CD4-positive, alpha-beta T cell treated with Interferon alpha-2 for 1 hour (primary cell): ENCODE measurements around the gene SHANK1.
A peak's percentile ranks its signal among the peaks of the same experiment; 100 is the strongest.

Experiments used
- DNase-seq, 2 donors: peaks; one replicate each; pipeline ENCODE4 v3.0.0-alpha.2; 2020 to 2022

SHANK1 gene

GRCh38 chr19:50728084-50728737, 8.6 kb upstream of the SHANK1 start:
- DNase-seq: peak; percentile 66 to 88

GRCh38 chr19:50725911-50726230, 6.3 kb upstream of the SHANK1 start:
- no peak for DNase-seq

GRCh38 chr19:50725218-50725910, 5.8 kb upstream of the SHANK1 start:
- no peak for DNase-seq

DNA sequence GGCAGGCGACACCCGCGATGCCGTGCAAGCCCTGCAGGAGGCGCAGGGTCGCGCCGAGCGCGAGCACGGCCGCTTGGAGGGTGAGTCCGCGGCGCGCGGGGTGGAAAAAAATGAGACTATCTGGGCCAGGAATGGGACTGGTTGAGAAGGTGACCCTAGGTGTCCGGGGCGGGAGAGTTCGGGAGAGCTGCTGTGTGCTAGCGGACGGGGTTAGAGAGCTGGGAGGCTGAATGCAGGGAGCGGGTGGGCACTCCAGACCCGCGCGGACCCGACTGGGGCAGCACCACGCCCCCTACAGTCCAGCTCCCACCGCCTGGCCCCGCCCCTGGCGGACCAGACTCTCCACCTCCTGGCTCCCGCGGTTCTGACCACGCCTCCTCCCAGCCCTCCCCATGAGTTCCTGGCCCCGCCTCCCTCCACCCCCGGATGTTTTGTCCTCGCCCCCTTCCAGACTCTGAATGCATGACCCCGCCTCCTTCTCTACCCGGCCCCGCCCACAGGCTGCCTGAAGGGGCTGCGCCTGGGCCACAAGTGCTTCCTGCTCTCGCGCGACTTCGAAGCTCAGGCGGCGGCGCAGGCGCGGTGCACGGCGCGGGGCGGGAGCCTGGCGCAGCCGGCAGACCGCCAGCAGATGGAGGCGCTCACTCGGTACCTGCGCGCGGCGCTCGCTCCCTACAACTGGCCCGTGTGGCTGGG, 5.1 kb upstream of the SHANK1 start:
- DNase-seq: peak; percentile 94 to 97

GRCh38 chr19:50723735-50724521, 4.3 kb upstream of the SHANK1 start:
- no peak for DNase-seq

GRCh38 chr19:50723069-50723468, 3.5 kb upstream of the SHANK1 start, which contains the start of gene CLEC11A:
Gene CLEC11A, plus strand, starts transcription at chr19:50723364. Its CDS starts 162 bp downstream, at chr19:50723526.
- no peak for DNase-seq

DNA sequence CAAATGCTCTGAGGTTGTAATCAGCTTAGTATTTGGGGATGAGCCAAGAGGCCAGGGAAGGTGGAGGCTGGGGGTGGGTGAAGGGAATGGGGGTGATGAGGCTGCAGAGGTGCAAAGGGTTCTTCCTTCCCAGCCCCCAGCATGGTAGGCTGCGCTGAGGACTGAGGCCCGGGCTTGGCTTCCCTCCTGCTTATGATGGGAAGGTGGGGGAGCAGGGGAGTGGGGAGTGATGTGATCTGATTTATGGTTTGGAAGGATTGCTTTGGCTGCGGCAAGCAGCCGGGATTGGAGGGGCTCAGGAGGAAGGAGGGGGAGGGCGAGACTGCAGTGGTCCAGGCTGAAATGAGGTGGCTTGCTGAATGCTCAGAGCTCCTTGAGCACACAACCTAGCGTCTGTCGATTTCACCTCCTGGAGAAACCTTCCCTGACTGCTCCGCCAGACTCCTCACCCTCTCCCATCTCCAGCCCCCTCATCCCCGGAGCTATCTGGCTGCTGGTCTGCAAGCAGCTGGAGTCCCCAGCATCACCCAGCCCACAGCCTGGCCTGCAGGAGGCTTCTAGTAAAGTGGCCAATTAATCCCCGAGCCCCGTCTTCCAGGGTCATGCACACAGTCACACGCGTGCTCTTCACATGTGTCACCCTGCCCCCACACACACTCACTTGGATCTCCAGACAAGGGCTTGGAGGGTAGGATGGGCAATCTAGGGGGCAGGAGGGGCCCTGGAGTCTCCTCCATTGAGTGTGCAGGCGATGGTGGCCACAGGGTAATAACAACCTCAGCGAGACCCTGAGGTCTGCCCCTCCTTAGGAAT, 2.8 kb upstream of the SHANK1 start:
- DNase-seq: no peak

DNA sequence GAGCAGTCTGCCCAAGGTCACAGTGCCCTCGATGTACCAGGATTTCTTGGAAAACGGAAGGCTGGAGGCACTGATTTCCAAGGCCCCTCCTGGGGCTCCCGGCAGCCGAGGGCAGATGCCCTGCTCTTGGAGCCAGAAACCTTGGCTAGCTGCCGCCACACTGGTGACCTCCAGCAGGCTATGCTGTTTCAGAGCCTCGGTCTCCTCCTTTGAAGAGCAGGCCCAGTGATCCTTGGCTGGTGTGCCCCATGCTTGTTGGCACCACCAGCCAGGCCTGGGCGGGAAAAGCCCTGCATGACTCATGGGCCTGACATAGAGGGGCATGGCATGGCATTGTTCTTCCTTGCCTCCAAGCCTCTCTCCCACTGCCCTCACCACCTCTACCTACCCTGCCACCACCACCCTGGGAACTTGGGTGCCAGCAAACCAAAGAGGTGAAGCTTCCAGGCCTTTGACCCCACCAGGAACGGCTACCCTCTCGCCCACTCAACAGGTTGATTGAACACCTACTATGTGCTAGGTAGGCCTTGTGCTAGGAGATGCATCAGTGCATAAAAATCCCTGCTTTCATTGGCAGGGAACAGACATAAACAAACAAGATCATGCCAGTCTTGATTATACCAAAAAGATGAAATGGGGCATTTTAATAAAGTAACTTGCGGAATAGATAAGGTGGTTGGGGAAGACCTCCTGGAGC, 2.0 kb upstream of the SHANK1 start:
- DNase-seq: no peak

DNA sequence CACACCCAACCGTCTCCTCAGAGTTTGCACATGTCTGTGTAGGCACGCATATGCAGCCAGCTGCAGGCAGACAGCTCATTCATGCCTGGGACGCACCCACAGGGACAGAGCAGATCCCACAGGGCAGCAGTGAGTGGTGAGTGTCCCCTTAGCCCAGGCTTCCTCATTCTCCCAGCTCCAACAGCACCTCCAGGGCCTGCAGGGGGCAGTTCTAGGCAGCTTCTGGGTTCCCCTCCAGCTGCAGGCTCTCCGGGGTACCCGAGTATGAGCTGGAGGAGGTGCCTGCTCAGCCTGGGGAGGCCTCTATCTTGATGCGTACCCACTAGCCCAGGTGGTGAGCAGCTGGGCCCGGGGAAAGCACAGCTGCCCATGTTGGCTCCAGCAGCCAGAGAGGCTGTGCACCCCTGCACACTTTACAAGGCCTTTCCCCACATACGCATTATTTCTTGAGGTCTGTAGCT, 1.3 kb upstream of the SHANK1 start:
- no peak for DNase-seq

GRCh38 chr19:50720181-50720920, 749 bp upstream of the SHANK1 start:
- DNase-seq: no peak

GRCh38 chr19:50719119-50719435, 525 bp downstream of the SHANK1 start:
- no peak for DNase-seq

- no peak for DNase-seq
Observed at GRCh38 chr19:50718255-50719118, 1.1 kb downstream of the SHANK1 start.

- no peak for DNase-seq
Observed at GRCh38 chr19:50717891-50718254, 1.7 kb downstream of the SHANK1 start.

- DNase-seq: no peak
Observed at GRCh38 chr19:50717026-50717723, 2.4 kb downstream of the SHANK1 start.

DNA sequence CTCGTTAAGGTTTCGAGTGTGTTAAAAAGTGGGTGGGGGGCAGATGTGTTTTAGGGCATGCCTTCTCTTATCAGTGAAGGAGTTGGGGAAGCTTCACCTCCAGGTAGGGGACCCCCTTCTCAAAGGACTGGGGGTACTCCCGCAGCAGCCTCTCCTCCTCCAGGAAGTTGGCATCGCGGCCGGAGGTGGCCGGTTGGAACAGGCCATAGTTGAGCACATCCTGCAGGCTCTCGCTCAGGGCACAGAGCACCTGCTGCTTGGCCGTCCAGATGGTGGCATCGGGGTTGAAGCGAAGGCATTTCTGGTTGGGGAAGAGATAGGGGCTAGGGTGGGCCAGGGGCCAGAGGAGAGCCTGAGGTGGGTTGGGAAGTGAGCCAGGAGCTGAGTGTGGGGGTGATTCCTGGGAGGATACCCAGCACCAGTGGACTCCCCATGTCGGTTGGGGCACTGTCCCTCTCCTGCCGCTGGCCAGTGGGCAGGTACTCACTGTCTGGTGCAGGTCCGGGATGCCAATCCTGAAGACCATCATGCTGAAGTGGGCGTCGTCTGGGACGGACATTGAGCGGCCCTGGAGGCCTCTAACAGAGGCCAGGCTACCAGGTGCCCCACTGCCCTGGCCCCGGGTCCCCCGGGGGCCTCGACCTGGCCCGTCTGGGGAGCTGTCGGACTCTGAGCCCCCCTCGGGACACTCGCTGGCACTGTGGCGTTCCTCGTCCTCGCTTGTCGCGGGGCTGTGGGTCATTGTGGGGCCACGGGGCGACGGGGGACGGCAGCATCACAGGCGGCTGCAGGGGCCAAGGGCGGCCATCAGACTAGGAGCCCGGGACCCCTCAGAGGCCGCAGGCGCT, 3.2 kb downstream of the SHANK1 start:
- DNase-seq: no peak

GRCh38 chr19:50713556-50714236, 5.9 kb downstream of the SHANK1 start:
- DNase-seq: peak in 1 of 2 donors; percentile 20

GRCh38 chr19:50712833-50713232, 6.8 kb downstream of the SHANK1 start:
- DNase-seq: no peak

- no peak for DNase-seq
Observed at GRCh38 chr19:50711805-50712204, 7.8 kb downstream of the SHANK1 start.
